ENCODE measurements around the gene ADAMTS13.

The ADAMTS13 gene

GRCh38 chr9:133427658-133428348 lies 5.6 kb downstream of the ADAMTS13 start:
- H3K36me3 ChIP-seq (ENCODE audit: control insufficient read depth, insufficient read depth, low read length, severe bottlenecking) = no peaks in the 10 kb centered on the region
- H3K4me3 ChIP-seq (ENCODE audit: low read length) = no peak overlapping the region
- H3K9ac ChIP-seq (ENCODE audit: low read length) = no peak overlapping the region
- no peaks in the 10 kb centered on the region for H3K9me3 ChIP-seq (ENCODE audit: control insufficient read depth, low read length)
- peaks cover 12% of the 10 kb centered on the region for H3K27me3 ChIP-seq (replicated peaks; ENCODE audit: control insufficient read depth, insufficient read depth, low read length)
- no peaks in the 10 kb centered on the region for H3K4me1 ChIP-seq (ENCODE audit: control insufficient read depth, insufficient read depth, low read length)
- no peak for DNase-seq (ENCODE audit: low read depth)

- DNase-seq (ENCODE audit: low read depth) = peak; percentile 39
- Histone ChIP-seq H3K9ac (ENCODE audit: low read length) (no peak overlapping the region), H3K4me1 (ENCODE audit: control insufficient read depth, insufficient read depth, low read length) (no peaks in the 10 kb centered on the region), H3K9me3 (ENCODE audit: control insufficient read depth, low read length) (no peaks in the 10 kb centered on the region), H3K27me3 (replicated peaks; ENCODE audit: control insufficient read depth, insufficient read depth, low read length) (peaks cover 12% of the 10 kb centered on the region), H3K36me3 (ENCODE audit: control insufficient read depth, insufficient read depth, low read length, severe bottlenecking) (no peaks in the 10 kb centered on the region), H3K4me3 (ENCODE audit: low read length) (no peak overlapping the region)
Observed at GRCh38 chr9:133428617-133429101, 6.5 kb downstream of the ADAMTS13 start.

GRCh38 chr9:133429214-133429613 lies 7.0 kb downstream of the ADAMTS13 start:
- no peaks in the 10 kb centered on the region for H3K36me3 ChIP-seq (ENCODE audit: control insufficient read depth, insufficient read depth, low read length, severe bottlenecking)
- DNase-seq (ENCODE audit: low read depth) = no peak
- H3K27me3 ChIP-seq (replicated peaks; ENCODE audit: control insufficient read depth, insufficient read depth, low read length) = peaks cover 12% of the 10 kb centered on the region
- H3K9ac ChIP-seq (ENCODE audit: low read length) = no peak overlapping the region
- H3K4me3 ChIP-seq (ENCODE audit: low read length) = no peak overlapping the region
- no peaks in the 10 kb centered on the region for H3K4me1 ChIP-seq (ENCODE audit: control insufficient read depth, insufficient read depth, low read length)
- H3K9me3 ChIP-seq (ENCODE audit: control insufficient read depth, low read length) = no peaks in the 10 kb centered on the region

GRCh38 chr9:133429641-133430161 lies 7.5 kb downstream of the ADAMTS13 start:
- Histone ChIP-seq H3K36me3 (ENCODE audit: control insufficient read depth, insufficient read depth, low read length, severe bottlenecking) (no peaks in the 10 kb centered on the region), H3K4me3 (ENCODE audit: low read length) (no peak overlapping the region), H3K27me3 (replicated peaks; ENCODE audit: control insufficient read depth, insufficient read depth, low read length) (peaks cover 12% of the 10 kb centered on the region), H3K9me3 (ENCODE audit: control insufficient read depth, low read length) (no peaks in the 10 kb centered on the region), H3K4me1 (ENCODE audit: control insufficient read depth, insufficient read depth, low read length) (peaks cover 2% of the 10 kb centered on the region), H3K9ac (ENCODE audit: low read length) (no peak overlapping the region)
- DNase-seq (ENCODE audit: low read depth) = peak; percentile 10

- no peaks in the 10 kb centered on the region for H3K9me3 ChIP-seq (ENCODE audit: control insufficient read depth, low read length)
- peaks cover 4% of the 10 kb centered on the region for H3K4me1 ChIP-seq (ENCODE audit: control insufficient read depth, insufficient read depth, low read length)
- H3K4me3 ChIP-seq (ENCODE audit: low read length) = no peak overlapping the region
- H3K27me3 ChIP-seq (replicated peaks; ENCODE audit: control insufficient read depth, insufficient read depth, low read length) = peaks cover 12% of the 10 kb centered on the region
- H3K36me3 ChIP-seq (ENCODE audit: control insufficient read depth, insufficient read depth, low read length, severe bottlenecking) = no peaks in the 10 kb centered on the region
- no peak for DNase-seq (ENCODE audit: low read depth)
- H3K9ac ChIP-seq (ENCODE audit: low read length) = no peak overlapping the region
Observed at GRCh38 chr9:133430244-133430643, 8.1 kb downstream of the ADAMTS13 start.

GRCh38 chr9:133433351-133433843 lies 11.2 kb downstream of the ADAMTS13 start:
- Histone ChIP-seq H3K9me3 (ENCODE audit: control insufficient read depth, low read length) (no peaks in the 10 kb centered on the region), H3K9ac (ENCODE audit: low read length) (no peak overlapping the region), H3K36me3 (ENCODE audit: control insufficient read depth, insufficient read depth, low read length, severe bottlenecking) (no peaks in the 10 kb centered on the region), H3K4me3 (ENCODE audit: low read length) (no peak overlapping the region), H3K27me3 (replicated peaks; ENCODE audit: control insufficient read depth, insufficient read depth, low read length) (no peaks in the 10 kb centered on the region), H3K4me1 (ENCODE audit: control insufficient read depth, insufficient read depth, low read length) (peaks cover 4% of the 10 kb centered on the region)
- DNase-seq (ENCODE audit: low read depth) = no peak

- H3K27me3 ChIP-seq (replicated peaks; ENCODE audit: control insufficient read depth, insufficient read depth, low read length) = no peaks in the 10 kb centered on the region
- peaks cover 4% of the 10 kb centered on the region for H3K4me1 ChIP-seq (ENCODE audit: control insufficient read depth, insufficient read depth, low read length)
- no peak overlapping the region for H3K9ac ChIP-seq (ENCODE audit: low read length)
- no peaks in the 10 kb centered on the region for H3K9me3 ChIP-seq (ENCODE audit: control insufficient read depth, low read length)
- no peak overlapping the region for H3K4me3 ChIP-seq (ENCODE audit: low read length)
- no peak for DNase-seq (ENCODE audit: low read depth)
- no peaks in the 10 kb centered on the region for H3K36me3 ChIP-seq (ENCODE audit: control insufficient read depth, insufficient read depth, low read length, severe bottlenecking)
Observed at GRCh38 chr9:133436681-133437080, 14.5 kb downstream of the ADAMTS13 start.

GRCh38 chr9:133437753-133438531 lies 15.8 kb downstream of the ADAMTS13 start:
- Histone ChIP-seq H3K9ac (ENCODE audit: low read length) (no peak overlapping the region), H3K4me1 (ENCODE audit: control insufficient read depth, insufficient read depth, low read length) (peaks cover 4% of the 10 kb centered on the region), H3K36me3 (ENCODE audit: control insufficient read depth, insufficient read depth, low read length, severe bottlenecking) (no peaks in the 10 kb centered on the region), H3K4me3 (ENCODE audit: low read length) (no peak overlapping the region), H3K27me3 (replicated peaks; ENCODE audit: control insufficient read depth, insufficient read depth, low read length) (no peaks in the 10 kb centered on the region), H3K9me3 (ENCODE audit: control insufficient read depth, low read length) (no peaks in the 10 kb centered on the region)
- no peak for DNase-seq (ENCODE audit: low read depth)

- H3K27me3 ChIP-seq (replicated peaks; ENCODE audit: control insufficient read depth, insufficient read depth, low read length) = no peaks in the 10 kb centered on the region
- no peak overlapping the region for H3K9ac ChIP-seq (ENCODE audit: low read length)
- H3K4me3 ChIP-seq (ENCODE audit: low read length) = no peak overlapping the region
- H3K4me1 ChIP-seq (ENCODE audit: control insufficient read depth, insufficient read depth, low read length) = peaks cover 4% of the 10 kb centered on the region
- no peaks in the 10 kb centered on the region for H3K9me3 ChIP-seq (ENCODE audit: control insufficient read depth, low read length)
- DNase-seq (ENCODE audit: low read depth) = no peak
- no peaks in the 10 kb centered on the region for H3K36me3 ChIP-seq (ENCODE audit: control insufficient read depth, insufficient read depth, low read length, severe bottlenecking)
Observed at GRCh38 chr9:133439337-133439736, 17.2 kb downstream of the ADAMTS13 start.

GRCh38 chr9:133440874-133441273 lies 18.7 kb downstream of the ADAMTS13 start:
- H3K27me3 ChIP-seq (replicated peaks; ENCODE audit: control insufficient read depth, insufficient read depth, low read length) = no peaks in the 10 kb centered on the region
- no peak for DNase-seq (ENCODE audit: low read depth)
- H3K9ac ChIP-seq (ENCODE audit: low read length) = no peak overlapping the region
- no peaks in the 10 kb centered on the region for H3K4me1 ChIP-seq (ENCODE audit: control insufficient read depth, insufficient read depth, low read length)
- no peaks in the 10 kb centered on the region for H3K36me3 ChIP-seq (ENCODE audit: control insufficient read depth, insufficient read depth, low read length, severe bottlenecking)
- H3K9me3 ChIP-seq (ENCODE audit: control insufficient read depth, low read length) = no peaks in the 10 kb centered on the region
- H3K4me3 ChIP-seq (ENCODE audit: low read length) = no peak overlapping the region

GRCh38 chr9:133441571-133441970 lies 19.4 kb downstream of the ADAMTS13 start:
- DNase-seq (ENCODE audit: low read depth) = no peak
- Histone ChIP-seq H3K36me3 (ENCODE audit: control insufficient read depth, insufficient read depth, low read length, severe bottlenecking) (no peaks in the 10 kb centered on the region), H3K4me3 (ENCODE audit: low read length) (no peak overlapping the region), H3K9ac (ENCODE audit: low read length) (no peak overlapping the region), H3K4me1 (ENCODE audit: control insufficient read depth, insufficient read depth, low read length) (no peaks in the 10 kb centered on the region), H3K9me3 (ENCODE audit: control insufficient read depth, low read length) (no peaks in the 10 kb centered on the region), H3K27me3 (replicated peaks; ENCODE audit: control insufficient read depth, insufficient read depth, low read length) (no peaks in the 10 kb centered on the region)
